Type B pancreatic cell (in vitro differentiated cells): ENCODE results near the gene DCDC2B. TPM values are rescaled to one million over a fixed set of nuclear protein-coding genes. Genes with fewer than 3 reads are reported as not detected.

ENCODE experiments used
- DNase-seq: peaks from one replicate; pipeline ENCODE4 v3.0.0; 2021; ENCODE audit warnings: mixed read lengths; ENCODE audit not compliant: unreplicated experiment; ENCODE audit errors: extremely low spot score
- H3K27ac Mint-ChIP-seq: 2 replicates; pipeline ENCODE4 v1.8.0; 2021; ENCODE audit warnings: mild to moderate bottlenecking, mixed read lengths
- H3K27me3 Mint-ChIP-seq: 2 replicates; pipeline ENCODE4 v1.8.0; 2021; ENCODE audit warnings: mixed read lengths
- H3K36me3 Mint-ChIP-seq: 2 replicates; pipeline ENCODE4 v1.8.0; 2021; ENCODE audit warnings: mixed read lengths
- H3K4me1 Mint-ChIP-seq: one replicate; pipeline ENCODE4 v1.8.0; 2021; ENCODE audit warnings: mixed read lengths; ENCODE audit not compliant: unreplicated experiment
- H3K4me3 Mint-ChIP-seq: 2 replicates; pipeline ENCODE4 v1.8.0; 2021; ENCODE audit warnings: mild to moderate bottlenecking, mixed read lengths
- H3K9me3 Mint-ChIP-seq: 2 replicates; pipeline ENCODE4 v1.8.0; 2021; ENCODE audit warnings: mixed read lengths
- total RNA-seq: library from RNA; stranded (reverse); gene quantifications from 2 replicates; pipeline ENCODE4 v1.2.1, GENCODE V29; 2021; ENCODE audit warnings: low replicate concordance
- TF ChIP-seq, protein P1 (sequence below): fragments of 200-600 bp; sonication (generic); conservative IDR thresholded peaks from 2 replicates; pipeline ENCODE4 v1.5.0; 2021; ENCODE audit warnings: antibody characterized with exemption, mild to moderate bottlenecking

DCDC2B gene
- total RNA-seq, 1 donor from 2014 or later = not detected

DNA sequence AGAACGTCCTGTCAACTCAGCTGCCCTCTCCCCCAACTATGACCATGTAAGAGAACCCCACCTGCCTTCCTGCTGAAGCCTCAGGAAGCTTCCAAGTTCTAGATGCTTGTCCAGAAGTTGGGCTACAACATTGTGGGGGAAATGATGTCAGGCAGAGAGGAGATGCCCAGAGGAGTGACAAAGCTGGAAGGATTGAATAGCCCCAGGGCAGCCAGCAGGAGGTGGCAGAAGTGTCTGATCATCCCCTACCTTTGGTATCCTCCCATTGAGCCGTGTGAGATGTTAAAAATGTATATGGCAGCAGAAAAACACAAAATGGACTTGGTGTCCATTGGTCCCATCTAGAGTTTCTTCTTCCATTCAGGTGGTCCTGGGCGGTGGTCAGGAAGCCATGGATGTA is 19.9 kb downstream of the DCDC2B start:
- Mint-ChIP-seq H3K4me3 (no peak overlapping the region), H3K27ac (no peak overlapping the region), H3K27me3 (no peaks in the 10 kb centered on the region), H3K4me1 (no peaks in the 10 kb centered on the region), H3K36me3 (peaks cover 22% of the 10 kb centered on the region), H3K9me3 (no peaks in the 10 kb centered on the region)
- DNase-seq = no peak
- TF ChIP-seq, protein P1, sequence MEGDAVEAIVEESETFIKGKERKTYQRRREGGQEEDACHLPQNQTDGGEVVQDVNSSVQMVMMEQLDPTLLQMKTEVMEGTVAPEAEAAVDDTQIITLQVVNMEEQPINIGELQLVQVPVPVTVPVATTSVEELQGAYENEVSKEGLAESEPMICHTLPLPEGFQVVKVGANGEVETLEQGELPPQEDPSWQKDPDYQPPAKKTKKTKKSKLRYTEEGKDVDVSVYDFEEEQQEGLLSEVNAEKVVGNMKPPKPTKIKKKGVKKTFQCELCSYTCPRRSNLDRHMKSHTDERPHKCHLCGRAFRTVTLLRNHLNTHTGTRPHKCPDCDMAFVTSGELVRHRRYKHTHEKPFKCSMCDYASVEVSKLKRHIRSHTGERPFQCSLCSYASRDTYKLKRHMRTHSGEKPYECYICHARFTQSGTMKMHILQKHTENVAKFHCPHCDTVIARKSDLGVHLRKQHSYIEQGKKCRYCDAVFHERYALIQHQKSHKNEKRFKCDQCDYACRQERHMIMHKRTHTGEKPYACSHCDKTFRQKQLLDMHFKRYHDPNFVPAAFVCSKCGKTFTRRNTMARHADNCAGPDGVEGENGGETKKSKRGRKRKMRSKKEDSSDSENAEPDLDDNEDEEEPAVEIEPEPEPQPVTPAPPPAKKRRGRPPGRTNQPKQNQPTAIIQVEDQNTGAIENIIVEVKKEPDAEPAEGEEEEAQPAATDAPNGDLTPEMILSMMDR = no peak

DNA sequence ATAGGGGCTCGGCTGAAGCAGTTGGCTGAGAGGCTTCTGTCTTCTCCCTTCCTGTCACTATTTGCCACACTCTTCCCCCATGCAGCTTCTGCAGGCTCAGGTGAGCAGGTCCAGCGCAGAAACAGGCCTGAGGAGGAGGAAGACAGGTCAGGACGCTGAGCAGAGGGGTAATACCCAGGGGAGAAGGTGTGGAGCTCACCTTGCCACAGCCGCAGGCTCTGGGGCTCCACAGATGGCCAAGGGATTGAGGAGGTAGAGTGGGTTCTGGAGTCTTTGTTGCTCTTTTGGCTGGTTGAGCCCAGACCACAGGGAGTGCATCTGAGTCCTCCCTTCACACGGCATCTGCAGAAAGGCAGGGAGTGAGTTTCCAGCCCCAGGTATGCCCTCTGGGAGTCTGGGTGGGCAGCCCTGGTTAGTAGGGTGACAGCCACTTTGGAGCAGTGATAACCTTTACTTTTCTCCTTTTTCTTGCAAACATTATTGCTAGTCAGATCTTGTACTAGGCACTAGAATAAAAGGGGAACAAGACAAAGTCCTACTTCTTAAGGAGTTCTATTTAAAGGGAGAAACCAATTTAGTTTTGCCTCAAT is 23.0 kb downstream of the DCDC2B start:
- H3K36me3 Mint-ChIP-seq = peaks cover 13% of the 10 kb centered on the region
- H3K4me3 Mint-ChIP-seq = no peak overlapping the region
- no peak for DNase-seq
- peaks cover 3% of the 10 kb centered on the region for H3K4me1 Mint-ChIP-seq
- no peaks in the 10 kb centered on the region for H3K9me3 Mint-ChIP-seq
- H3K27ac Mint-ChIP-seq = no peak overlapping the region
- TF ChIP-seq, protein P1 = no peak
- no peaks in the 10 kb centered on the region for H3K27me3 Mint-ChIP-seq

- Mint-ChIP-seq H3K4me1 (peaks cover 3% of the 10 kb centered on the region), H3K27ac (no peak overlapping the region), H3K27me3 (no peaks in the 10 kb centered on the region), H3K36me3 (peaks cover 11% of the 10 kb centered on the region), H3K9me3 (no peaks in the 10 kb centered on the region), H3K4me3 (no peak overlapping the region)
- TF ChIP-seq, protein P1 = no peak
- DNase-seq = no peak
These were observed 23.8 kb downstream of the DCDC2B start for GRCh38 chr1:32232558-32233304.

DNA sequence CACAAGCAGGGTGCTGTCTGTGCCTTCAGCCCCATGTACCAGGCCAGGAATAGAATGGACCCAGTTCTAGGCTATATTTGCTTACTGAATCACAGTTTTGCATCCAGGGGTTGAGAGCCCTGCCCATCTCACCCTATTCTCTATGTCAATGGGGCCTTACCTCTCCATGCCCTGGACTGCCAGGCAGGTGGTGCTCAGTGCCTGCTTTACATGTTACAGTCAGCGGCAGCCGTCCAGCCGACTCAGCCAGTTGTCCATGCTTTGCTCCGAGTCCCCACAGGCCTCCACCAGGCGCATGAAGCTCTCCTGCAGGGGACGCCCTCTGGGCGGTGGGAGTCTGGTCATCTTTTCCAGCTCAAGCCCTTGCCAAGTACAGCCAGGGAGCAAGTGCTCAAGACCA is 25.9 kb downstream of the DCDC2B start:
- Mint-ChIP-seq H3K9me3 (no peaks in the 10 kb centered on the region), H3K4me1 (peaks cover 11% of the 10 kb centered on the region), H3K36me3 (no peaks in the 10 kb centered on the region), H3K4me3 (no peak overlapping the region), H3K27me3 (no peaks in the 10 kb centered on the region), H3K27ac (no peak overlapping the region)
- DNase-seq = no peak
- TF ChIP-seq, protein P1 = no peak

DNA sequence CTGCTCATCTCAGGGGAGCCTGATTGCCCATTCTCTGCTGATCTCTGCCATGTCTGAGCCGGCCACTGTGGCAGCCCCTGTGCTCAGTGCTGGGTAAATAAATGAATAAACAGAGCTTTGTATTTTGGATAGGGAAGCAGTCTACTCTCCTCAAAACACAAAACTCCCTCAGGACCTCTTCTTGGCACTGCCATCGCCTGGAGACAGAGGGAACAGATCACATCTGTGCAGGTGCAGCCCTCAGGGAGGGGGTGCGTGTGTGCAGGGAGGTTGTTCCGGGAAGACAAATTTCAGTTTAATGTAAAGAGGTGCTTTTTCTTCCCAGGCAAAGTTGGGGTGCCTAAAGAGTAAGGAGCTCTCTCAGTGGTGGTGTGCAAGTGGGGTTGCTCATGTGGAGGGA is 30.4 kb downstream of the DCDC2B start:
- H3K27me3 Mint-ChIP-seq = no peaks in the 10 kb centered on the region
- H3K36me3 Mint-ChIP-seq = no peaks in the 10 kb centered on the region
- DNase-seq = no peak
- TF ChIP-seq, protein P1 = no peak
- H3K4me3 Mint-ChIP-seq = peak overlapping the region; percentile 91
- H3K4me1 Mint-ChIP-seq = peaks cover 22% of the 10 kb centered on the region
- H3K27ac Mint-ChIP-seq = peak overlapping the region; percentile 55
- no peaks in the 10 kb centered on the region for H3K9me3 Mint-ChIP-seq
